Uterus (tissue), 4 donors: ENCODE data around the gene TNFSF9. TPM values are rescaled to one million over a fixed set of nuclear protein-coding genes. Genes with fewer than 3 reads are reported as not detected.

Source experiments
- DNase-seq, 2 donors: peaks; one replicate each; pipeline ENCODE4 v3.0.0-alpha.2; 2019 to 2020
- H3K27ac ChIP-seq, 2 donors: fragments of 200-600 bp; sonication (generic); 1 replicate in 1 of 2; 2 replicates in 1 of 2; pipeline ENCODE4 v1.5.1; 2016 to 2018
- H3K27me3 ChIP-seq, 2 donors: fragments of 200-600 bp; sonication (generic); one replicate each; pipeline ENCODE4 v1.5.1; 2018 to 2019; ENCODE audit warnings: control low read depth in 1 of 2
- H3K36me3 ChIP-seq, 2 donors: fragments of 200-600 bp; sonication (generic); one replicate each; pipeline ENCODE4 v1.5.1; 2019; ENCODE audit warnings: control low read depth in 1 of 2
- H3K4me1 ChIP-seq, 2 donors: fragments of 200-600 bp; sonication (generic); one replicate each; pipeline ENCODE4 v1.5.1; 2018 to 2019; ENCODE audit warnings: control low read depth in 1 of 2
- H3K4me3 ChIP-seq, 2 donors: fragments of 200-600 bp; sonication (generic); 1 replicate in 1 of 2; 2 replicates in 1 of 2; pipeline ENCODE4 v1.5.1; 2018 to 2019; ENCODE audit warnings: mild to moderate bottlenecking in 1 of 2
- H3K9me3 ChIP-seq, 2 donors: fragments of 200-600 bp; sonication (generic); one replicate each; pipeline ENCODE4 v1.5.1; 2019; ENCODE audit warnings: control low read depth in 1 of 2
- CTCF ChIP-seq, 4 experiments: fragments of 200-600 bp in 2 of 4; fragments of 450-650 bp in 2 of 4; sonication (generic) in 2 of 4; IDR thresholded peaks; one replicate each; pipeline ENCODE4 v1.5.1; 2016 to 2019; ENCODE audit warnings: antibody characterized with exemption in 4 of 4, mild to moderate bottlenecking in 2 of 4, moderate library complexity in 1 of 4
- POLR2A ChIP-seq, 2 donors: fragments of 450-650 bp; IDR thresholded peaks; one replicate each; pipeline ENCODE4 v1.6.1; 2016; ENCODE audit warnings: antibody characterized with exemption in 2 of 2, mild to moderate bottlenecking in 1 of 2, moderate library complexity in 1 of 2
- intact Hi-C: fragments of 100-400 bp; cut with DNase I; formaldehyde crosslinking; loops from one replicate; pipeline ENCODE4 v1.15.1; 2023; ENCODE audit warnings: low total_unique reads
- total RNA-seq, 4 donors: library from RNA; depleted of rRNA in 3 of 4; stranded (reverse); fragments of >200 nt in 3 of 4; gene quantifications; one replicate each; pipeline versions ENCODE4 v1.1.0 to v1.2.4, GENCODE V29; 2014 to 2023
- donor health status: DM: yes; HTN: yes; CAD: no.

Gene TNFSF9
- total RNA-seq, 4 donors from 2014 or later, result 0.28 TPM; not detected in 3

GRCh38 chr19:6527893-6528543 lies 2.8 kb upstream of the TNFSF9 start:
- TF ChIP-seq POLR2A (IDR thresholded peaks at IDR 0.05) (no peak), CTCF (IDR thresholded peaks at IDR 0.05) (no peak)
- no peaks in the 10 kb centered on the region for H3K36me3 ChIP-seq
- no peaks in the 10 kb centered on the region for H3K9me3 ChIP-seq
- H3K4me1 ChIP-seq, result peaks cover 0 to 6% of the 10 kb centered on the region in 2 donors
- H3K27me3 ChIP-seq, result peaks cover 0 to 4% of the 10 kb centered on the region in 2 donors
- no peak overlapping the region for H3K27ac ChIP-seq
- intact Hi-C loops, result no loop called here
- H3K4me3 ChIP-seq, result no peak overlapping the region
- no peak for DNase-seq

- peak in 1 of 2 donors; percentile 28 for DNase-seq
- Histone ChIP-seq H3K36me3 (no peaks in the 10 kb centered on the region), H3K4me3 (no peak overlapping the region), H3K27me3 (peaks cover 0 to 4% of the 10 kb centered on the region in 2 donors), H3K27ac (no peak overlapping the region), H3K4me1 (peaks cover 0 to 6% of the 10 kb centered on the region in 2 donors), H3K9me3 (no peaks in the 10 kb centered on the region)
- no peak for TF ChIP-seq CTCF (IDR thresholded peaks at IDR 0.05)
- TF ChIP-seq POLR2A (IDR thresholded peaks at IDR 0.05), result no peak
- intact Hi-C loops, result no loop called here
These were observed 2.2 kb upstream of the TNFSF9 start for GRCh38 chr19:6528544-6529121.

GRCh38 chr19:6529351-6529750 lies 1.5 kb upstream of the TNFSF9 start:
- intact Hi-C loops, result no loop called here
- no peaks in the 10 kb centered on the region for H3K36me3 ChIP-seq
- no peak for TF ChIP-seq POLR2A (IDR thresholded peaks at IDR 0.05)
- no peak for TF ChIP-seq CTCF (IDR thresholded peaks at IDR 0.05)

GRCh38 chr19:6529937-6530385 lies 865 bp upstream of the TNFSF9 start:
- TF ChIP-seq POLR2A (IDR thresholded peaks at IDR 0.05), result no peak
- no peak for TF ChIP-seq CTCF (IDR thresholded peaks at IDR 0.05)
- peaks cover 0 to 6% of the 10 kb centered on the region in 2 donors for H3K4me1 ChIP-seq
- no peak overlapping the region for H3K27ac ChIP-seq
- H3K4me3 ChIP-seq, result peak overlapping the region in 1 of 2 donors; percentile 37
- H3K27me3 ChIP-seq, result peaks cover 0 to 4% of the 10 kb centered on the region in 2 donors
- H3K36me3 ChIP-seq, result no peaks in the 10 kb centered on the region
- intact Hi-C loops, result no loop called here
- no peak for DNase-seq
- H3K9me3 ChIP-seq, result no peaks in the 10 kb centered on the region

More at GRCh38 chr19:6529351-6529750, 1.5 kb upstream of the TNFSF9 start:
- DNase-seq, result no peak
- Histone ChIP-seq H3K4me3 (no peak overlapping the region), H3K27me3 (peaks cover 0 to 4% of the 10 kb centered on the region in 2 donors), H3K27ac (no peak overlapping the region), H3K4me1 (peaks cover 0 to 6% of the 10 kb centered on the region in 2 donors), H3K9me3 (no peaks in the 10 kb centered on the region)
